ENCODE data around the gene HINT3. TPM values are rescaled to one million over a fixed set of nuclear protein-coding genes. Genes with fewer than 3 reads are reported as not detected.

HINT3 gene
- total RNA-seq, 1 experiment from 2014 or later = 11.7 TPM

- no peak for DNase-seq
- no peak overlapping the region for H3K4ac ChIP-seq (ENCODE audit: low read depth, low read length)
- H3K4me1 ChIP-seq (ENCODE audit: insufficient read depth, low read length) = no peaks in the 10 kb centered on the region
- no peaks in the 10 kb centered on the region for H3K27me3 ChIP-seq (ENCODE audit: insufficient read depth, low read length)
- no peaks in the 10 kb centered on the region for H4K20me1 ChIP-seq (ENCODE audit: control insufficient read depth, insufficient read depth, insufficient read length)
- H2BK20ac ChIP-seq (ENCODE audit: low read depth, low read length, poor library complexity, severe bottlenecking) = no peak overlapping the region
- H3K4me2 ChIP-seq (ENCODE audit: insufficient read depth, insufficient read length, low read length) = no peak overlapping the region
- H3K23ac ChIP-seq (ENCODE audit: insufficient read length, low read depth, low read length) = no peak overlapping the region
- no peak overlapping the region for H3K56ac ChIP-seq (ENCODE audit: insufficient read length, low read depth, low read length)
- no peak overlapping the region for H2BK5ac ChIP-seq (ENCODE audit: insufficient read length, low read length)
- no peak overlapping the region for H3K27ac Mint-ChIP-seq
- H3K79me2 ChIP-seq (ENCODE audit: insufficient read depth, low read length) = no peaks in the 10 kb centered on the region
- H3K27ac ChIP-seq (ENCODE audit: insufficient read length, low read depth, low read length) = no peak overlapping the region
- no peaks in the 10 kb centered on the region for H3K79me1 ChIP-seq (ENCODE audit: insufficient read depth, low read depth, low read length, poor library complexity, severe bottlenecking)
- H2AK5ac ChIP-seq (ENCODE audit: insufficient read length, low read length) = no peak overlapping the region
- no peak overlapping the region for H4K5ac ChIP-seq (ENCODE audit: insufficient read length, low read depth, low read length)
- H2BK15ac ChIP-seq (ENCODE audit: low read depth, low read length) = no peak overlapping the region
- no peak overlapping the region for H3K4me3 Mint-ChIP-seq
- no peaks in the 10 kb centered on the region for H3K9me3 ChIP-seq (ENCODE audit: control insufficient read depth, low read depth, low read length)
- no peaks in the 10 kb centered on the region; a peak in 1 of 7 replicates for H3K36me3 Mint-ChIP-seq (ENCODE audit: insufficient read depth in 1 of 3, low read depth in 3 of 3)
- no peak overlapping the region for H3T11ph ChIP-seq (ENCODE audit: low read length)
- H3K23me2 ChIP-seq (ENCODE audit: insufficient read length, low read depth, low read length, poor library complexity, severe bottlenecking) = no peaks in the 10 kb centered on the region
- H4K8ac ChIP-seq (replicated peaks; ENCODE audit: insufficient read length, low read depth, low read length) = no peak overlapping the region
- no peaks in the 10 kb centered on the region for H3K4me1 Mint-ChIP-seq
- no peak overlapping the region for H2BK12ac ChIP-seq (ENCODE audit: insufficient read length, low read depth, low read length)
- peaks cover 4% of the 10 kb centered on the region for H3K27me3 Mint-ChIP-seq (ENCODE audit: low read depth)
- WGBS (ENCODE audit: extremely low coverage, insufficient read length, low lambda C conversion rate) = no CpG with 5 or more reads among the region's 5 CpGs
- no peak overlapping the region for H3K18ac ChIP-seq (ENCODE audit: insufficient read length, low read depth, low read length)
- no peak overlapping the region for H3K14ac ChIP-seq (ENCODE audit: insufficient read depth, low read length)
- no peak overlapping the region for H3K9ac ChIP-seq (ENCODE audit: extremely low read depth, insufficient read length, low read length)
- no peak overlapping the region for H2BK120ac ChIP-seq (ENCODE audit: low read depth, low read length, poor library complexity, severe bottlenecking)
- H4K91ac ChIP-seq (ENCODE audit: insufficient read length, low read depth, low read length) = no peak overlapping the region
- no peak overlapping the region for H2AFZ ChIP-seq (ENCODE audit: low read length)
- TF ChIP-seq CTCF (conservative IDR thresholded peaks at IDR 0.05) = no peak
- no peaks in the 10 kb centered on the region for H3K9me3 Mint-ChIP-seq
Measured at GRCh38 chr6:125940247-125941041, 16.1 kb upstream of the HINT3 start.

Measured in H9 (cell line).